COR-L47 (cell line): Measurements from ENCODE around the gene PPP1CA.

Experiments
- DNase-seq: peaks from one replicate; lab custom pipeline; 2025; lab: John Stamatoyannopoulos, UW

PPP1CA gene

GRCh38 chr11:67369275-67369674 lies 32.4 kb downstream of the PPP1CA start:
- no peak for DNase-seq

- no peak for DNase-seq
Observed at GRCh38 chr11:67368621-67369020, 33.0 kb downstream of the PPP1CA start.

GRCh38 chr11:67367761-67368227 lies 33.9 kb downstream of the PPP1CA start:
- DNase-seq = no peak

- DNase-seq = no peak
Observed at GRCh38 chr11:67366961-67367760, 34.5 kb downstream of the PPP1CA start.

- no peak for DNase-seq
Observed at GRCh38 chr11:67366546-67366945, 35.1 kb downstream of the PPP1CA start.

- no peak for DNase-seq
Observed at GRCh38 chr11:67365736-67366444, 35.8 kb downstream of the PPP1CA start.

GRCh38 chr11:67364783-67365722 lies 36.6 kb downstream of the PPP1CA start:
- no peak for DNase-seq

GRCh38 chr11:67364169-67364568 lies 37.5 kb downstream of the PPP1CA start:
- no peak for DNase-seq

- no peak for DNase-seq
Observed at GRCh38 chr11:67357831-67358670, 43.6 kb downstream of the PPP1CA start.

- DNase-seq = peak; percentile 31
Observed at GRCh38 chr11:67356864-67357561, 44.6 kb downstream of the PPP1CA start.

- no peak for DNase-seq
Observed at GRCh38 chr11:67356387-67356863, 45.2 kb downstream of the PPP1CA start.

GRCh38 chr11:67355794-67356386 lies 45.8 kb downstream of the PPP1CA start:
- DNase-seq = no peak

GRCh38 chr11:67355023-67355793 lies 46.5 kb downstream of the PPP1CA start:
- no peak for DNase-seq

- no peak for DNase-seq
Observed at GRCh38 chr11:67354075-67355022, 47.3 kb downstream of the PPP1CA start.

GRCh38 chr11:67353317-67354074 lies 48.2 kb downstream of the PPP1CA start, which contains the start of gene POLD4:
Gene POLD4, minus strand, starts transcription at chr11:67353546. Its CDS starts 147 bp downstream, at chr11:67353399.
- peak; percentile 87 for DNase-seq

GRCh38 chr11:67352546-67353316 lies 48.9 kb downstream of the PPP1CA start:
- DNase-seq = no peak
